GM12872 (cell line): ENCODE measurements around the gene EVI5L.
A peak's percentile ranks its signal among the peaks of the same experiment; 100 is the strongest.

ENCODE experiments used
- CTCF ChIP-seq: IDR thresholded peaks from 3 replicates; pipeline ENCODE4 v1.5.1; 2011; ENCODE audit warnings: low read depth, mild to moderate bottlenecking, low read length, moderate library complexity; ENCODE audit not compliant: insufficient read depth

EVI5L gene

GRCh38 chr19:7898967-7899366, 68.9 kb downstream of the EVI5L start:
- TF ChIP-seq CTCF: no peak

DNA sequence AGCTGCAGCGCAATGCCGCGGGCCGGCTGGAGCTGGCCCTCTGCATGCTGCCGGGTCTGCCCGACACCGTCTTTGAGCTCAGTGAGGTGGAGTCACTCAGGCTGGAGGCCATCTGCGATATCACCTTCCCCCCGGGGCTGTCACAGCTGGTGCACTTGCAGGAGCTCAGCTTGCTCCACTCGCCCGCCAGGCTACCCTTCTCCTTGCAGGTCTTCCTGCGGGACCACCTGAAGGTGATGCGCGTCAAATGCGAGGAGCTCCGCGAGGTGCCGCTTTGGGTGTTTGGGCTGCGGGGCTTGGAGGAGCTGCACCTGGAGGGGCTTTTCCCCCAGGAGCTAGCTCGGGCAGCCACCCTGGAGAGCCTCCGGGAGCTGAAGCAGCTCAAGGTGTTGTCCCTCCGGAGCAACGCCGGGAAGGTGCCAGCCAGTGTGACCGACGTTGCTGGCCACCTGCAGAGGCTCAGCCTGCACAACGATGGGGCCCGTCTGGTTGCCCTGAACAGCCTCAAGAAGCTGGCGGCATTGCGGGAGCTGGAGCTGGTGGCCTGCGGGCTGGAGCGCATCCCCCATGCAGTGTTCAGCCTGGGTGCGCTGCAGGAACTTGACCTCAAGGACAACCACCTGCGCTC, 69.8 kb downstream of the EVI5L start:
- no peak for TF ChIP-seq CTCF

GRCh38 chr19:7900401-7900870, 70.4 kb downstream of the EVI5L start:
- no peak for TF ChIP-seq CTCF

DNA sequence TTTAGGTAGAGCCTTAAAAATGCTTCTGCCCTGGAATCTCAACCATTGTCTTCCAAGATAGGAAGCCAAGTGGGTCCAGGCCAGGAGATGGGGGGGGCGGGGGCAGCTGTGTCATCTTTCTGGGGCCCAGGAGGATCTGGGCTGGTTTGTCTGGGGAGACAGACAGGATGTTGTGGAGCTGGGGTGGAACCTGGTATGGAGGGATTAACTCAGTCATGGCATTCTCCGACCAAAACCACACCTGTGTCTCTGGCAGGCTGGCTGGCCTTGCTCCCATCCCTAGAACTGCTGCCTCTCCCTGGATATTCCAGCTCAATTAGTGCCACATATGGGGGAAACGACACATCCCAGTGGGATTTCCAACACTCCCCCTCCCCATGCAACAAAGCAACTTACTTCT, 70.9 kb downstream of the EVI5L start:
- TF ChIP-seq CTCF: no peak

DNA sequence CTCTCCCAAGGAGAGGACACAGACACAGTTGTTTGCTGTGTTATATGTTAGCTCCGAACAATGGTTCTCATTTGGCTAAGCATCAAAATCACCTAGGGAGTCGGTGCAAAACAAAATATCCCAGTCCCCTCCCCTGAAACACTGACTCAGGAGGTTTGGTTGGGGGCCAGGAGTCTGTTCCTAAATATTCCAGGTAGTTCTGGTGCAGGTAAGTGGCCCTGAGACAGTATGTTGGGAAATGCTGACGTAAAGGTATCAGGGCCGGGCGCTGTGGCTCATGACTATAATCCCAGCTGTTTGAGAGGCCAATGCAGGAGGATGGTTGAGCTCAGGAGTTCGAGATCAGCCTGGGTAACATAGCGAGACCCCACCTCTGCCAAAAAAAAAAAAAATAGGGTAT, 71.3 kb downstream of the EVI5L start:
- TF ChIP-seq CTCF: no peak

DNA sequence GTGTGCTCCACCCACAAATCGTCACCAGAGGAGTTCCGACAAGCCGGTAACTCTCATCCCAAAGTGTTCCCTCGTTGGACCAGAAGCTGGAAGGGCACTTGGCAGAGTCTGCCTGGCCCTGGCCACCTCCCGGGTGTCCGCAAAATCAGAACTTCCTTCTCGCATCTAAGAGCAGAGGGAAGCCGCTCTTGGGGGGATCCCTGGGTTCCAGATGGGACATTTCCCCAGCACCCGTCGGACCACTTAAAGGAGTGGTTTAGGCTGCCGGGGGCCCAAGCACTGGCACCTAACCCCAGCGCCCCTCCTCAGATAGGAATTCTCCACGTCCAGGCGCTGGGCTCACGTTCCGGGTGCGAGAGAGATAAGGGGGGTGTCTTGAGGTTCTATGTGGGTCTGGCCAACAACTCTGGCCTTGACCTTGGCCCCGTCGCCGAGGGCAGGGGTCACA, 72.8 kb downstream of the EVI5L start:
- TF ChIP-seq CTCF: no peak

DNA sequence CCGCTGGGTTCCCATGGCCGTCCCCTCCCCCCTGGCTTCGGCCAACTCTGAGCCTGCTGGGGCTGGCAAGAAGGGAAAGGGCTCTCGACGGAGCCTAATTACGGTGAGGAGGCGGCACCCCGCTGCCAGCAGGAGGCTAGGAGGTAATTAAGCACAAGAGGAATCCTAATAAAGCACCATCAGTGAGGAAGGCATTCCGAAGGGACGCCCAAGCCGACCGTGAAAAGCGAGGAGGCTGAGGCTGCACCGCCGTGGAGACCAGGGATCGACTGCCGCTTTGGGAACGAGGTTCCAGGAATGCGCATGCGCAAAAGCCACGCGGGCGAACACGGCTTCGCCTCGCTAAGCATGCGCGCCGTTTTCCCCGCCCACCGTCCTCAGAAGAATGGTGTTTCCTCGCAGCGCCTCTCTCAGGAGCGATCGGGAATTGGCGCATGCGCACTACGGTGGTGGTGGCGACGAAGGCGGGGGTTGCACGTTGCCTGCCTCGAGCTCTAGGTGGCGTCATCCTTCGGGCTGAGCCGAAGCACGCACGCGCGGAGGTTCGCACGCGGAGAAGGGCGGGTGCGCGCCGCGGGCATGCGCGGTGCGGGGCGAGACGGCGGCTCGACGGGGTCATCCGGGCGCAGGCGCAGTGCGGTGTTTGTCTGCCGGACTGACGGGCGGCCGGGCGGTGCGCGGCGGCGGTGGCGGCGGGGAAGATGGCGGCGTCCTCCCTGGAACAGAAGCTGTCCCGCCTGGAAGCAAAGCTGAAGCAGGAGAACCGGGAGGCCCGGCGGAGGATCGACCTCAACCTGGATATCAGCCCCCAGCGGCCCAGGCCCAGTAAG, 73.4 kb downstream of the EVI5L start, which contains the start of gene MAP2K7:
MAP2K7 (plus strand) TSS at position 634 of the 830 bp plus-strand sequence; CDS start at position 702, 68 bp downstream.
- peak; percentile 65; the same call in 2 of the 3 replicates for TF ChIP-seq CTCF
